Body of pancreas (tissue), 4 donors: ENCODE results near the gene CISD1.

ENCODE experiments used
- POLR2A ChIP-seq, 3 donors: fragments of 450-650 bp; IDR thresholded peaks; one replicate each; pipeline ENCODE4 v1.6.1; 2016; ENCODE audit warnings: antibody characterized with exemption in 3 of 3, mild to moderate bottlenecking in 2 of 3
- TF ChIP-seq, protein P1 (sequence below), 7 experiments: fragments of 450-650 bp in 4 of 7; fragments of 200-600 bp in 3 of 7; sonication (generic) in 3 of 7; IDR thresholded peaks; one replicate each; pipeline ENCODE4 v1.5.1; 2016 to 2019; ENCODE audit warnings: antibody characterized with exemption in 7 of 7

DNA sequence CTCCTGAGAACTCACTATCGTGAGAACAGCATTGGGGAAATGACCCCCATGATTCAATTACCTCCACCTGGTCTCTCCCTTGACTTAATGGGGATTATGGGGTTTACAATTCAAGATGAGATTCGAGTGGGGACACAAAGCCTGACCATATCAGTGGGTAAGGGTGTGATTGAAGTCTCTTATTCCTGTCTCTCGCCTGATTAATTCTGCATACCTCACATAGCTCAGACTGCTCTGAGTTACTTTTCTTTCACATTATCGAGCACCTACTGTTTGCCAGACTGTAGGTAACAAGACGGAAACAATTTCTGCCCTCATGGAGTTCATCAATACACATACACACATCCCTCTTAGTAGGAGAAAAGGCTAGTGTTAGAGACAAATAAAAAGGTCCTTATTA, 25.0 kb downstream of the CISD1 start:
- TF ChIP-seq, protein P1, sequence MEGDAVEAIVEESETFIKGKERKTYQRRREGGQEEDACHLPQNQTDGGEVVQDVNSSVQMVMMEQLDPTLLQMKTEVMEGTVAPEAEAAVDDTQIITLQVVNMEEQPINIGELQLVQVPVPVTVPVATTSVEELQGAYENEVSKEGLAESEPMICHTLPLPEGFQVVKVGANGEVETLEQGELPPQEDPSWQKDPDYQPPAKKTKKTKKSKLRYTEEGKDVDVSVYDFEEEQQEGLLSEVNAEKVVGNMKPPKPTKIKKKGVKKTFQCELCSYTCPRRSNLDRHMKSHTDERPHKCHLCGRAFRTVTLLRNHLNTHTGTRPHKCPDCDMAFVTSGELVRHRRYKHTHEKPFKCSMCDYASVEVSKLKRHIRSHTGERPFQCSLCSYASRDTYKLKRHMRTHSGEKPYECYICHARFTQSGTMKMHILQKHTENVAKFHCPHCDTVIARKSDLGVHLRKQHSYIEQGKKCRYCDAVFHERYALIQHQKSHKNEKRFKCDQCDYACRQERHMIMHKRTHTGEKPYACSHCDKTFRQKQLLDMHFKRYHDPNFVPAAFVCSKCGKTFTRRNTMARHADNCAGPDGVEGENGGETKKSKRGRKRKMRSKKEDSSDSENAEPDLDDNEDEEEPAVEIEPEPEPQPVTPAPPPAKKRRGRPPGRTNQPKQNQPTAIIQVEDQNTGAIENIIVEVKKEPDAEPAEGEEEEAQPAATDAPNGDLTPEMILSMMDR (IDR thresholded peaks at IDR 0.05): no peak
- TF ChIP-seq POLR2A (IDR thresholded peaks at IDR 0.05): no peak
